ENCODE measurements around the gene MMP23B.

The MMP23B gene

GRCh38 chr1:1613509-1614082, 18.4 kb upstream of the MMP23B start:
- Histone ChIP-seq H3K9ac (peak overlapping the region; percentile 97), H3K36me3 (peaks cover 13% of the 10 kb centered on the region; the same call in 1 of the 2 replicates), H3K27me3 (no peaks in the 10 kb centered on the region), H3K4me3 (peak overlapping the region; percentile 85), H4K20me1 (peaks cover 32% of the 10 kb centered on the region), H3K9me3 (no peaks in the 10 kb centered on the region), H3K4me2 (peak overlapping the region; percentile 99), H3K4me1 (peaks cover 47% of the 10 kb centered on the region), H3K27ac (no peak overlapping the region)
- TF ChIP-seq Cebpa-rat (IDR thresholded peaks at IDR 0.05), result no peak

GRCh38 chr1:1614204-1614953, 17.6 kb upstream of the MMP23B start:
- H3K4me1 ChIP-seq, result peaks cover 47% of the 10 kb centered on the region
- peaks cover 37% of the 10 kb centered on the region for H4K20me1 ChIP-seq
- no peak for TF ChIP-seq Cebpa-rat (IDR thresholded peaks at IDR 0.05)
- no peak overlapping the region for H3K27ac ChIP-seq
- peak overlapping the region; percentile 85 for H3K4me3 ChIP-seq
- peak overlapping the region; percentile 97 for H3K9ac ChIP-seq
- H3K36me3 ChIP-seq, result peaks cover 16% of the 10 kb centered on the region; the same call in 1 of the 2 replicates
- H3K4me2 ChIP-seq, result peak overlapping the region; percentile 99
- H3K9me3 ChIP-seq, result no peaks in the 10 kb centered on the region
- no peaks in the 10 kb centered on the region for H3K27me3 ChIP-seq

- Histone ChIP-seq H3K9me3 (no peaks in the 10 kb centered on the region), H3K4me1 (peaks cover 51% of the 10 kb centered on the region), H3K27me3 (no peaks in the 10 kb centered on the region), H4K20me1 (peaks cover 43% of the 10 kb centered on the region), H3K27ac (no peak overlapping the region), H3K9ac (peak overlapping the region; percentile 97), H3K4me2 (peak overlapping the region; percentile 99), H3K36me3 (peaks cover 16% of the 10 kb centered on the region; the same call in 1 of the 2 replicates), H3K4me3 (peak overlapping the region; percentile 85)
- TF ChIP-seq Cebpa-rat (IDR thresholded peaks at IDR 0.05), result no peak
These were observed 17.1 kb upstream of the MMP23B start for GRCh38 chr1:1614954-1615255.

GRCh38 chr1:1615256-1616044, 16.5 kb upstream of the MMP23B start, which contains the start of gene MIB2:
MIB2 (plus strand) TSS chr1:1615500; CDS start chr1:1623453, 7,953 bp downstream.
- H3K9me3 ChIP-seq, result no peaks in the 10 kb centered on the region
- peaks cover 52% of the 10 kb centered on the region for H3K4me1 ChIP-seq
- H3K36me3 ChIP-seq, result peaks cover 16% of the 10 kb centered on the region; the same call in 1 of the 2 replicates
- peak within 1 kb of the TSS; percentile 97 for H3K9ac ChIP-seq
- H3K4me2 ChIP-seq, result peak within 1 kb of the TSS; percentile 99
- H3K27me3 ChIP-seq, result no peaks in the 10 kb centered on the region
- H3K4me3 ChIP-seq, result peak within 1 kb of the TSS; percentile 85
- peak within 1 kb of the TSS; percentile 99 for H3K27ac ChIP-seq
- TF ChIP-seq Cebpa-rat (IDR thresholded peaks at IDR 0.05), result no peak
- H4K20me1 ChIP-seq, result peaks cover 48% of the 10 kb centered on the region

GRCh38 chr1:1616045-1616790, 15.8 kb upstream of the MMP23B start:
- Histone ChIP-seq H3K4me2 (peak overlapping the region; percentile 99), H3K4me3 (peak overlapping the region; percentile 85), H4K20me1 (peaks cover 56% of the 10 kb centered on the region), H3K9me3 (no peaks in the 10 kb centered on the region), H3K9ac (peak overlapping the region; percentile 97), H3K27ac (peak overlapping the region; percentile 99), H3K36me3 (peaks cover 16% of the 10 kb centered on the region; the same call in 1 of the 2 replicates), H3K27me3 (no peaks in the 10 kb centered on the region), H3K4me1 (peaks cover 47% of the 10 kb centered on the region)
- no peak for TF ChIP-seq Cebpa-rat (IDR thresholded peaks at IDR 0.05)

GRCh38 chr1:1616838-1617237, 15.1 kb upstream of the MMP23B start:
- Histone ChIP-seq H3K4me1 (peaks cover 41% of the 10 kb centered on the region), H3K4me2 (peak overlapping the region; percentile 99), H3K36me3 (peaks cover 16% of the 10 kb centered on the region; the same call in 1 of the 2 replicates), H4K20me1 (peaks cover 62% of the 10 kb centered on the region), H3K9ac (peak overlapping the region; percentile 97), H3K9me3 (no peaks in the 10 kb centered on the region), H3K27ac (no peak overlapping the region), H3K27me3 (no peaks in the 10 kb centered on the region), H3K4me3 (peak overlapping the region; percentile 85)
- no peak for TF ChIP-seq Cebpa-rat (IDR thresholded peaks at IDR 0.05)

GRCh38 chr1:1617516-1617915, 14.5 kb upstream of the MMP23B start:
- Histone ChIP-seq H3K27ac (no peak overlapping the region), H3K4me3 (no peak overlapping the region), H4K20me1 (peaks cover 69% of the 10 kb centered on the region), H3K9me3 (no peaks in the 10 kb centered on the region), H3K36me3 (peaks cover 16% of the 10 kb centered on the region; the same call in 1 of the 2 replicates), H3K4me2 (peak overlapping the region; percentile 99), H3K9ac (peak overlapping the region; percentile 97; the same call in 1 of the 2 replicates), H3K4me1 (peaks cover 38% of the 10 kb centered on the region), H3K27me3 (no peaks in the 10 kb centered on the region)
- TF ChIP-seq Cebpa-rat (IDR thresholded peaks at IDR 0.05), result no peak

- TF ChIP-seq Cebpa-rat (IDR thresholded peaks at IDR 0.05), result no peak
- H3K4me3 ChIP-seq, result no peak overlapping the region
- no peaks in the 10 kb centered on the region for H3K9me3 ChIP-seq
- no peaks in the 10 kb centered on the region for H3K27me3 ChIP-seq
- no peak overlapping the region for H3K27ac ChIP-seq
- H4K20me1 ChIP-seq, result peaks cover 73% of the 10 kb centered on the region
- peaks cover 16% of the 10 kb centered on the region; the same call in 1 of the 2 replicates for H3K36me3 ChIP-seq
- H3K4me2 ChIP-seq, result no peak overlapping the region; the same call in 1 of the 2 replicates
- 0 out of 2 replicates have a peak overlapping the region, but pooled peaks have one; percentile 97 for H3K9ac ChIP-seq
- peaks cover 38% of the 10 kb centered on the region for H3K4me1 ChIP-seq
These were observed 14.0 kb upstream of the MMP23B start for GRCh38 chr1:1617925-1618324.

All from BLaER1 (cell line).